SK-N-SH (cell line): ENCODE data around the gene POLD4.

ENCODE experiments used
- CHD2 ChIP-seq: fragments of 150-350 bp; IDR thresholded peaks from 2 replicates; pipeline ENCODE4 v1.6.1; 2018; ENCODE audit warnings: low read length; ENCODE audit not compliant: partially characterized antibody
- EP300 ChIP-seq, 2 experiments: IDR thresholded peaks; 2 replicates each; pipeline versions ENCODE4 v1.4.0 to v1.6.1; 2012; ENCODE audit warnings: borderline replicate concordance in 1 of 2, low read depth in 1 of 2, low read length in 1 of 2
- GATA2 ChIP-seq: sonication (generic); formaldehyde crosslinking; IDR thresholded peaks from 2 replicates; pipeline ENCODE4 v1.5.0; 2020; ENCODE audit warnings: mild to moderate bottlenecking, missing genetic modification reagents
- REST ChIP-seq: IDR thresholded peaks from 2 replicates; pipeline ENCODE4 v1.6.1; 2012; ENCODE audit warnings: mild to moderate bottlenecking, low read depth, low read length, moderate library complexity
- TCF12 ChIP-seq: IDR thresholded peaks from 2 replicates; pipeline ENCODE4 v1.4.0; 2012
- TF ChIP-seq, protein P1 (sequence below): fragments of 200-600 bp; sonication (generic); IDR thresholded peaks from 2 replicates; pipeline ENCODE4 v1.6.1; 2017; ENCODE audit warnings: antibody characterized with exemption, mild to moderate bottlenecking, moderate library complexity

- TF ChIP-seq, protein P1, sequence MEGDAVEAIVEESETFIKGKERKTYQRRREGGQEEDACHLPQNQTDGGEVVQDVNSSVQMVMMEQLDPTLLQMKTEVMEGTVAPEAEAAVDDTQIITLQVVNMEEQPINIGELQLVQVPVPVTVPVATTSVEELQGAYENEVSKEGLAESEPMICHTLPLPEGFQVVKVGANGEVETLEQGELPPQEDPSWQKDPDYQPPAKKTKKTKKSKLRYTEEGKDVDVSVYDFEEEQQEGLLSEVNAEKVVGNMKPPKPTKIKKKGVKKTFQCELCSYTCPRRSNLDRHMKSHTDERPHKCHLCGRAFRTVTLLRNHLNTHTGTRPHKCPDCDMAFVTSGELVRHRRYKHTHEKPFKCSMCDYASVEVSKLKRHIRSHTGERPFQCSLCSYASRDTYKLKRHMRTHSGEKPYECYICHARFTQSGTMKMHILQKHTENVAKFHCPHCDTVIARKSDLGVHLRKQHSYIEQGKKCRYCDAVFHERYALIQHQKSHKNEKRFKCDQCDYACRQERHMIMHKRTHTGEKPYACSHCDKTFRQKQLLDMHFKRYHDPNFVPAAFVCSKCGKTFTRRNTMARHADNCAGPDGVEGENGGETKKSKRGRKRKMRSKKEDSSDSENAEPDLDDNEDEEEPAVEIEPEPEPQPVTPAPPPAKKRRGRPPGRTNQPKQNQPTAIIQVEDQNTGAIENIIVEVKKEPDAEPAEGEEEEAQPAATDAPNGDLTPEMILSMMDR: no peak
- TF ChIP-seq CHD2 (no peak), TCF12 (no peak), GATA2 (CRISPR knock-in tag) (no peak), REST (no peak), EP300 (IDR thresholded peaks at IDR 0.05; ENCODE audit: borderline replicate concordance in 1 of 2, low read depth in 1 of 2, low read length in 1 of 2) (no peak)
Observed at GRCh38 chr11:67364783-67365722, 11.7 kb upstream of the POLD4 start.
